Activated CD8-positive, alpha-beta memory T cell treated with anti-CD3 and anti-CD28 coated beads for 1 hour (primary cell): ENCODE results near the gene UNC13A.

Experiments used
- DNase-seq, 2 donors: peaks; one replicate each; pipeline ENCODE4 v3.0.0-alpha.2; 2020; ENCODE audit warnings: low read depth in 1 of 2; ENCODE audit errors: extremely low read depth in 1 of 2

The UNC13A gene

GRCh38 chr19:17711851-17712250 lies 23.7 kb upstream of the UNC13A start:
- no peak for DNase-seq

DNA sequence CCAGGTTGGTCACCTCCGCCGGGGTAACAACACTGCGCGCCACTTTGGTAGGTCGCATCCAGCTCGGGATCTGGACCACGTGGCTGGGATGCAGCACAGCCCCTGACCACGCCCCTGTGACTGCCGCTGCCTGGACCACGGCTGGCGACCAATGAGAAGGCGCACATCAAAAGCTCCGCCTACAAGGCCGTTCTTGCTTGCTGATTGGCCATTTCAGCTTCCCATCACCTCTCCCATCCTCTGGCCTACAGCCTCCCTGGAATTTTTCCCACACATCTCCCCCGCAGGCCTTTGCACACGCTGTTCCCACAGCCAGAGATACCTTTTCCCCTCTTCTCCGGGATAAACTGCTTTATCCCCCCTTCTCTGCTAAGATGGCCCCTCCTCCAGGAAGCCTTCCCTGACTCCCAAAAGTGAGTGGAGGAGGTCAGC lies 18.6 kb upstream of the UNC13A start:
- no peak for DNase-seq

DNA sequence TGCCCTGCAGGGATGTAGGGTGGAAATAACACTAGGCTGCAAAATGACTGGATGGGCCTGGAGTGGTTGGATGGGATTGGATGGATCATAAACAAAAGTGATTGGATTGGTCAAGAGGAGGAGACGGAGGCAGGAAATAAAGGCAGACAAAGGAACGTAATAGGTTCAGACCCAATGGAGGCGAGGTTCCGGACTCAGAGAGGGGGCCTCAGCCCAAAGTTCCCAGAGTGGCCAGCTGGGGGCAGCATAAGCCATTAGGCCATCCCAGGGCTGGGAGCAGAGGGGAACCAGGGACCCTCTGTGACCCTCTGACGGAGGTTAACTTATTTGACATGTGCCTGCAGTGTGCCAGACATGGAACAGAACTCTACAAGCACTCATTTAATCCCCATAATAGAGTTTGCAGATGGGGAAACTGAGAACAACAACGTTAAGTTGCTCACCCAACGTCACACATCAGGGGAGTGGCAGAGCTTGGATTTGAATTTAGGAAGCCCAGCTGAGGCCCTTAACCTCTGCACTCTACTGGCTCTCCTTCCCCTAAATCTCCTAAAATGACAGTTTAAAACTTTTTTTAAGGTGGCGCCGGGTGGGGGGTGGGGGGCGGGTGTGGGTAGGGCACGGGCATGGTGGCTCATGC lies 15.8 kb upstream of the UNC13A start:
- DNase-seq, result peak in 1 of 2 donors; percentile 62

DNA sequence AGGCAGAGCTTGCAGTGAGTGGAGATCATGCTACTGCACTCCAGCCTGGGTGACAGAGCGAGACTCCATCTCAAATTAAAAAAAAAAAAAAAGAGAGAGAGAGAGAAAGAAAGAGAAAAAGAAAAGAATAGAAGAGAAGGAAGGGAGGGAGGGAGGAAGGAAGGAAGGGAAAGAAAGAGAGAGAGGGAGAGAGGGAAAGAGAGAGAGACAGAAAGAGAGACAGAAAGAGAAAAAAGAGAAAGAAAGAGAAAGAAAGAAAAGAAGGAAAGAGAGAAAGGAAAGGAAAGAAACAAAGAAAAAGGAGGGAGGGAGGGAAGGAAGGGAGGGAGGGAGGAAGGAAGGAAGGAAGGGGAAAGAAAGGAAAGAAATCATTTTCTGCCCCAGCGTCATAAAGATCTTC lies 7.0 kb upstream of the UNC13A start:
- DNase-seq, result no peak

DNA sequence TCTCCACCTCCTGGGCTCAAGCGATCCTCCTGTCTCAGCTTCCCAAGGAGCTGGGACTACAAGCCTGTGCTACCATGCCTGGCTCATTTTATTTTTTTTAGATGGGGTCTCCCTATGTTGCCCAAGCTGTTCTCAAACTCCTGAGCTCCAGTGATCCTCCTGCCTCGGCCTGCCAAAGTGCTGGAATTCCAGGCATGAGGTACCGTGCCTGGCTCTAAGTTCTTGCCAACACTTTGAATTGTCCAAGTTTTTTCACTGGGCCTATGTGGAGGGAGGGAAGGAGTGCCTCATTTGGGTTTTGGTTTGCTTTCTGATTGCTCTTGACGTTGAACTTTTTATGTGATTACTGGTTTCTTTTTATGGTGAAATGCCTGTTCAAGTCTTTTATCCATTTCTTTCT lies 4.4 kb upstream of the UNC13A start:
- DNase-seq, result no peak

DNA sequence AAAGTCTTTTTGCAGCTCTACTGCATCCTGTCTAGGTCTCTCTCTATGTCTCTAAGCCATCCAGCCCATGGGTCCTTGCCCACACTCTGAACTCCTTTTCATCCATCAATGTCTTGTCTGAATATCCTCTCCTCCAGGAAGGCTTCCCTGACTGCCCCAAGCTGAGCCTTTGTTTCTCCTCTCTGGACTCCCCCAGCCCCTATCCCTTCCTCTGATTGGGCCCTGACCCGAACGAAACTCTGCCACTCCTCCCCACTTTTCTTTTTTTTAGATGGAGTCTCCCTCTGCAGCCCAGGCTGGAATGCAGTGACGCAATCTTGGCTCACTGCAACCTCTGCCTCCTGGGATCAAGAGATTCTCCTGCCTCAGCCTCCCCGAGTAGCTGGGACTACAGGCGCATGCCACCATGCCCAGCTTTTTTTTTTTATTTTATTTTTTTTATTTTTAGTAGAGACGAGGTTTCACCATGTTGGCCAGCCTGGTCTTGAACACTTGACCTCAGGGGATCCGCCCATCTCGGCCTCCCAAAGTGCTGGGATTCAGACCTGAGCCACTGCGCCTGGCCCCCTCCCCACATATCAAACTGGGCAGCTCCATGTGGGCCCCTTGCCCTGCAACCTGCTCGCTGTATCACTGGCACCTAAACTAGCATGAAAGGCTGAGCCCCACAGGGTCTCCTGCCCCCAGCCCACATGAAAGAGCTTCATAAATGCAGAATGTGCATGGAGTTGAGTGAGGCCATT lies 870 bp upstream of the UNC13A start:
- no peak for DNase-seq

- no peak for DNase-seq
Observed at GRCh38 chr19:17687141-17687856, 855 bp downstream of the UNC13A start.

DNA sequence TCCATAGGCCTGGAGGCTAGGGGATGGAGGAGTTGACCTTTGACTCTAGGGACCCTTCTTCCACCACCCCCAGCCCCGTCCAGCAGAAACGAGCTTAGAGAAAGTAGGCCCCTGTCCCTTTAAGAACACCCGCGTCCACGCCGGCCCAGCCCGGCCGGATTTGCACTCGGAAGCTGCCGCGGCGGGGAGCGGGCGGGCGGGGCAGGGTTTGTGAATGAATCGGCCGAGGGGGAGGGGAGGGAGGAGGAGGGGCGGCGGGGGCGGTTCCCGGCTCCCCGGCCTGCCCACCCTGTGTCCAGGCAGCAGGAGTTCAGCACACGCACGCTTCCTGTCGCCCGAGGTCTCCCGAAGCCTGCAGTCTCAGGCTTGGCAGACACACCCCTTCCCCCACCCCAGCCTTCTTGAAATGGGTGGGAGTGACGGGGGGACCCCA lies 1.5 kb downstream of the UNC13A start:
- DNase-seq, result no peak

- DNase-seq, result no peak
Observed at GRCh38 chr19:17686023-17686521, 2.1 kb downstream of the UNC13A start.

- DNase-seq, result no peak
Observed at GRCh38 chr19:17685451-17686022, 2.6 kb downstream of the UNC13A start.

DNA sequence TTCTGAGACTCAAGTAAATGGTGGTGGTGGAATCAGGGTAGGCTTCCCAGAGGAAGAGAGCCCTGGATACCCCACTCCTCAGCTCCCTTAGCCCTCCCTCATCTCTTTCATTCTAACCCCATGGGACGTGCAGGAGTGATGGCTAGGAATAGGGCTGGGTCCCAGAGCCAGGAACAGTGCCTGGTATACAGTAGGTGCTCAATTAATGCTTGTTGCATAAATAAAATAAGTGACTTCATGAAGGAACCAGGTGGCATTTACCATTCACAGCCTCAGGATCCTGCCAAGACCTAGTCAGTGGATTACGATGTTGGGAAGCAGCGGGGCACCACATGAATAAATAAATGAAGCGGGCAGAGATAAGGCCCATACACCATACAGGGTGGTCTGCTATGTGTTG lies 3.9 kb downstream of the UNC13A start:
- DNase-seq, result no peak

GRCh38 chr19:17683078-17683477 lies 5.1 kb downstream of the UNC13A start:
- DNase-seq, result no peak

- DNase-seq, result no peak
Observed at GRCh38 chr19:17682273-17682672, 5.9 kb downstream of the UNC13A start.

DNA sequence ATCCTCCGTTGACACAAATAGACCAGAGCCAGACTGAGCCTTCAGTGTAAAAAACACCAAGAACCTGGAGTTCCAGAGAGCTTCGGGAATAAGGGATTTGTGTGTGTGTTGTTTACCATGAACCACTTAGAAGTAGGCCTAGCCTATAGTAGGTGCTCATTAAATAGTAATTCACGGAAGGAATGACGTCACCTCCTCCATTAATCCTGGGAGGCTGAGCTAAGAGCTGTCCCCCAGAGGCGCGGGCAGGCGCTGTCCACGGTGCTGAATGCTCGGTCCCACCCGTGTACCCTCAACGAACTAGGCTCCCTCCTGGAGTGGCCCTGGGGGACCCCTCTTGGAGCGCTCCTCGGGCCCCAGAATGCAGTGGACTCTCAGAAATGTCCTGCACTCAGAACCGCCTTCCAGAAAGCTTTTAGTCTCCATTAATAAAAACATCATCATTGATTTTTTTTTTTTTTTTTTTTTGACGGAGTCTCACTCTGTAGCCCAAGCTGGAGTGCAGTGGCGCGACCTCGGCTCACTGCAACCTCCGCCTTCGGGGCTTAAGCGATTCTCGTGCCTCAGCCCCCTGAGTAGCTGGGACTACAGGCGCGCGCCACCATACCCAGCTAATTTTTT lies 6.5 kb downstream of the UNC13A start:
- DNase-seq, result peak in 1 of 2 donors; percentile 31

DNA sequence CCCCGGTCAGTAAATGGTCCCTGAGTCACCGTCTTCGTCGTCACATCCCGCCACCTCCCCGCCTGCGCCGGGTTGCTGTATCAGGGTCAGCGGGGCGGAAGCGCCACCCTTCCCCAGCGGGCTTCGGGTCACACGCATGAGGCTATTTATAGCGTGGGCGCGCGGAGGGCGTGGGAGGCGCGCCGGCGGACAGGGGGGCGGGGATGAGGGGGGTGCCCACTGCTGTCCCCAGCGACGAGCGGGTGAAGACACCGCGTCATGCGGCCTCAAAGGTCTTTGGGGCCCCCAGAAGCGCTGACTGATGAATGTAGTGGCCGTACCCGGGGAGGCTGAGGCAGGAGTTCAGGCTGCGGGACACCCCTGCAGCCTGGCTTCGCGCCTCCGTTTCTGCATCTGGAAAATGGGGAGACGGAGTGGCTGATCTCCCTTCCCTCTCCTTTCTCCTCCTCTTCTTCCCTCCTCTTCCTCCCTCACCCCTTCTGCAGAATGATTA lies 7.9 kb downstream of the UNC13A start:
- DNase-seq, result peak in 1 of 2 donors; percentile 26

- no peak for DNase-seq
Observed at GRCh38 chr19:17679526-17680229, 8.5 kb downstream of the UNC13A start.

- no peak for DNase-seq
Observed at GRCh38 chr19:17678836-17679235, 9.3 kb downstream of the UNC13A start.

DNA sequence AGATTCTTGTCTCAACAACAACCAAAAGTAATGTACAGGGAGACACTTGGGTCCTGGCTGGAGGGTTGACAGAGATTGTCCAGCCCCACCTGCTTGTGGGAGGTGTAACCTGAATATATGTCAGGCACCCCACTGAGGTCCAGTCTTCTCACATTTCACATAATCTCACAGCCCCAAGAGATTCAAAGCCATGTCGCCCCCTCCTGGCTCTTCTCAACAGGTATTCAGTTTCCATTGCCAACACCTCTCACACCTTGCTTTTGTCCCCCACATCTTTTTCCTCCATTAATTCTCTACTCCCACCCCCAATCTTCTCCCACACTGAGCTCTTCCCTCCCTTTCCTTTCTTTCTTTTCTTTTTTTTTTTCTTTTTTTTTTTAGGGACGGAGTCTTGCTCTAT lies 11.2 kb downstream of the UNC13A start:
- DNase-seq, result no peak

DNA sequence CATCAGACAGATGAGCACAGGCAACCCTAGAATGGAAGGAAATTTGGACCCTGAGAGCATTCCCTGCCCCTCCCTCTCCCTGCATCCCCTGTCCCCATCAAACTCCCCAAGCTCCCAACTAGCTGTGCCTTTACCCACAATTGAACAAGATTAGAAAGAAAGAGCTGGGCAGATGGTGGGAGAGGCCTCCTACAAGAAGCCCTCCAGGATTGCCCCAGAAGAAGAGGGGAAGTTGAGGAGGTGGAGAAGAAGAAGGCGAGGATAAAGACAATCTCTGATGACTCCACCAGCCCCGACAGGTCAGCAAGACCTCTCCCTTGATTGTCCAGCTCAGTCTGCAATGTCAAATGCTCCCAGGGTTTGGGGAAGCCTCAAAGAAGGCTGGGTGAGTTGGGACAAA lies 11.9 kb downstream of the UNC13A start:
- DNase-seq, result no peak
